Measurements from ENCODE around the gene ADAMTS17.
"Not testable (repeated sequence)": the region's sequence is repeated elsewhere in the genome, so short reads cannot be mapped to it uniquely, and the experiment has no call there.

ADAMTS17 gene

DNA sequence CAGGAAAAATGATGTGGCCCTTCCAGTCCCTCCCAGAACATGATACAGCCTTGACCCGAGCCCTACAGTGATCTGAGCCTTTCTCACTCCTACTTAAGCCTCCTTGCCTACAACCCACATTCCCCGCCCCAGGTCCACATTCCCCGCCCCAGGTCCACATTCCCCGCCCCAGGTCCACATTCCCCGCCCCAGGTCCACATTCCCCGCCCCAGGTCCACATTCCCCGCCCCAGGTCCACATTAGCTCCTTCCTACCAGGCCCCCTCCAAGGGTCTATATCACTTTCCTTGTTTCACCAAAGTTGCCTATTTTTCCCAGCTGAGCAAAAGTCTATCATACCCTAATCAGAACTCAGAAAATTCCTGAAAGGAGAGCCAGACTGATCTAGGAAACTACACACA, 2.3 kb downstream of the ADAMTS17 start:
- not testable (repeated sequence) for DNase-seq (ENCODE audit: low spot score)

DNA sequence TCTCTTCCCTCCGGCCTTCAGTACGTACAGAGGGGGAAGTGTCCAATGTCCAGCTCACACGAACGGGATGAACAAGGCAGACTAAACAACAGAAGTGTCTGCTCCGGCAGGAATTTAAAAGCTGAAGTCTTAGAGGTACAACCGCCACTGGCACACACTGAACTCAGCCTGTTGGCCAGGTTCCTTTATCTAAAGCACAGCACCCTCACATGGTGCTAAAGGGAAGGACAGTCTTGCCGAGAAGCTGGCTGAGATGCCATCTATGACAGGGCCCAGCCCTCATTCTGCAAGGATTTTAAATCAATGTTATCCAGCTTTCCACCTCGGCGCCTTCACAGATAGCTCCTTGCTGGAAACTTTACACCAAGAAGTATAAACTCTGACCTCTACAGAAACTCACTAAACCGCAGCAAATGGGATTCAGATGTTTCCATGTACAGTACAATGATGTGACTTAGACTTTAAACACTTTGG, 2.8 kb downstream of the ADAMTS17 start:
- peak; percentile 81 for DNase-seq (ENCODE audit: low spot score)

DNA sequence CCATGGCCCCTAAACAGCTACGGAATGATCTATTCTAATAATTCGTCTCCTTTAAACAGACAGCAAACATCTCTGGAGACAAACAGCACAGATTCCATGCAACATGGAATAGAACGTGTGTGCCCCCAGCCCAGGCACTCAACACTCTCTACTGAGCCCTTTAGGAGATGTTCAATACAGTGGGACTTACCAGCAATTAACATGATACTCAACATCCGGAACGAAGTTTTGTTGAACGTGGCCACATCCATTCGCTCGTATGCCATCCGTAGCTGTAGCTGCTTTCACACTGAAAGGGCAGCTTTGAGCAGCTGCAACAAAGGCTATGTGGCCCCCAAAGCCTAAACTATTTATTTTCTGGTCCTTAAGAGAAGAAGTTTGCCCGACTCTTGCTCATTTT, 3.5 kb downstream of the ADAMTS17 start:
- DNase-seq (ENCODE audit: low spot score), result no peak

DNA sequence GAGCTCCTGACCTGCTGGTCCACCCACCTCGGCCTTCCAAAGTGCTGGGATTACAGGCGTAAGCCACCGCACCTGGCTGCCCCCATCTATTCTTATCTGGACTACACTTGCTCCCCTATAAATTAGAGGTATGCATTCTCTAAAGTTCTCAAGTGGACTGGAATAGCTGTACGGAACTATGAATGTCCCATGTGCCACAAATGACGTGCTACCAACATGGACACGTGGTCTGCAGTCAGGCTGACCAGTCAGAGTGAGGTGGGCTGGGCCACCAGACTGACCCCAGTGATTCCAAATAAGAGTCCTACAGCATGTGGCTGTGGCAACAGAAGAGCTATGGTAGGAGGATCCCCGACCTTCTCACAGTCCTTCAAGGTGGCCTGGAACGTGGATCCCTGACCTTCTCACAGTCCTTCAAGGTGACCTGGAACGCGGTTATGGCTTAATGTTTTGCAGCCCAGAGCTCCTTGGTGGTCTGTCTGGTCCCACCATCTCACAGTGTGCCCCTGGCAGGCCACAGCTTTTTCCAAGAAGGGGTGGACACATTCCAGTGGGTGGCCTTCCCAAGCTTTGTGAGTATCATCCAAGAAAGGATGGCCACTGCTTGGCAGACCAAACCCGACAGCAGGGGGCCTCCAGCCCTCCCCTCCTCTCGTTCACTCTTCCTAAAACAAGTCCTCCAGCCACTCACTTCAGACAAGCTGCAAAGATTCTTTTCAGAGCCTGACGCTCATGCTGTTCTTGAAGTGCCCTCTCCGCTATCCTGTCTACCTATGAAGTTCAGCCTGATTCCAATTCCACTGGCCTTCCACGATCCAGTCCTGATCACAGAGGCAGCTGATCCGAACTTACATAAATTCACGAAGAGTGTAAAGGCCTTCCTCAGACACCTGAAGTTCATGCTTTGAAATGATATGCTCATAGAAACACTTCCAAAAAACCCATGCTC, 4.4 kb downstream of the ADAMTS17 start:
- DNase-seq (ENCODE audit: low spot score), result no peak

DNA sequence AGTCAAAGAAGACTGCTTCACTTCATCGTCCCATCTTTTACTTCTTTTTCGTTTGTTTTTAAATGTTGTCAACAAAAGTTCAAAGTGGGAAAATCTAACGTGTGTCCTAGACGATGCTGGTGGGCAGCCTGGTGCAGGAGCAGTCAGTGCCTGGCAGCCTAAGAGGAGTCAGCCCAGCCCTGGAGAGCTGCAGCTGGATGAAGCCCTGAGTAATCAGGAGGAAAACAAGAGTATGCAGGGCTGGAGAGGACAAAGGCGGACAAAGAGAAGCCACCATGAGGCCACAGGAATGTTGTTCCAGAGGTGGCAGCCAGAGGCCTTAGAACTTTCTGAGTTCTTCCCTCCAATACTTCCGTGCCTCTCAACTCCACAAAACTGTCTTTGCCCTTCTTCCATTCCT, 5.7 kb downstream of the ADAMTS17 start:
- DNase-seq (ENCODE audit: low spot score), result peak; percentile 63

DNA sequence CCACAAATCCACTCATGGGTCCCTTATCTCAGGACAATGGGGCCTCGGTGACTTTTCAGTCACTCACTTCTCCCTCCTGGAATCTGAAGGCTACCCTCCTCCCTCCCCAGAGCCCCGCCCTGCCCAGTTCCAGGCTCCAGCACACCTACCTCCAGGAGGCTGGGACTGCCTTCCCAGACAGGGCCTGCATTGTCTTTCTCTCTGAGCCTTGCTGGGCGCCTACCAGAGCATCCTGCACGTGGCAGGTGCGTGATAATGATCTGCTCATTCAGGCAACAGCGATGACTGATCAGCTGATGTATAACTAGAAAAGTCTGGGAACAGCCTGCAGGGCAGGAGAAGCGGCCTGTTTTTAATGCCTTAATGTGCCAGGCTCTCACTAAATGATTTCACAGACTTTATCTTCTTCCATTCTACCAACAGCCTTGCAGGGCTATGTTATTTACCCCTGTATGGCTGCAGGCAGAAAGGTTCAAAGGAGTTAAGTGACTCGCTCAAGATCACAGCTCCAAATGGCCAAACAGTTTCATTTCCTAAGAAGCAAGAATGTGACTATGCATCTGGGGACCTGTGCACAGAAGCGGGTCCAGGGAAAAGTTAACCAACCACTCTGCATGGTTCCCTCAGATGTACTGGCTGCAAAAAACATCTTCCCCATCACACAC, 6.3 kb downstream of the ADAMTS17 start:
- DNase-seq (ENCODE audit: low spot score), result peak; percentile 89

DNA sequence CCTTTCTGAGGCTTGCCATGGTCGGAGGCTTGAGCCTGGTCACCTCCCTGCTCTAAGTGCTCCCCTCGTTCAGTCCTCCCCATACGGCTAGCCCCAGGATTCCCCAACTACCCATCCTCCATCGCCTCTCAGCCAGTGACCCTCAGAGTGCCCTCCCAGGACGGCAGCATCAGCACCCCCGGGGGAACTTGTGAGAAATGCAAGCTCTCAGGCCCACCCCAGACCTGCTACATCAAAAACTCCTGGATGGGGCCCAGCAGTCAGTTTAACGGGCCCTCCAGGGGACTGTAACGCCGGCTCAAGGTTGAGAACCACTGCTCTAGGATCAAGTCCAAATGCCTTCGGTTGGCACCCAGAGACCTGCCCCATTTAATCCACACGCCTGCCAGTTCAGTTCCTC, 6.9 kb downstream of the ADAMTS17 start:
- DNase-seq (ENCODE audit: low spot score), result no peak

DNA sequence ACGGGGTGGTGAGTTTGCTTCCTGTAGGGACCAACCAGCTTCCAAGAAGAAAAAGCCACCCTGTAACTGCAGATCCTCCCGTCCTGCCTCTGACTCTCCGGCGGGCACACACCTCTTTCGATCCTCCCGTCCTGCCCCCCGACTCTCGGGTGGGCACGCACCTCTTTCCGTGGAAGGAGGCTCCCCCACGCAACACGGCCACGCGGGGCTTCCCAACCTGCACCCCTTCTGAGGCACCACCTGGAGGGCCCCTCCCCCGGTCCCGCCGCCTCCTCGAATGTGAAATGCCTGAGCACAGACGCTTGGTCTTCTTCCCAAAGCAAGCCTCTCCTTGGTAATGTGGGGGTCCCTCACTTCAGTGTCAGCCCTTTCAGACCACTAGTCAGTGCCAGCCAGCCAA, 7.3 kb downstream of the ADAMTS17 start:
- DNase-seq (ENCODE audit: low spot score), result no peak

DNA sequence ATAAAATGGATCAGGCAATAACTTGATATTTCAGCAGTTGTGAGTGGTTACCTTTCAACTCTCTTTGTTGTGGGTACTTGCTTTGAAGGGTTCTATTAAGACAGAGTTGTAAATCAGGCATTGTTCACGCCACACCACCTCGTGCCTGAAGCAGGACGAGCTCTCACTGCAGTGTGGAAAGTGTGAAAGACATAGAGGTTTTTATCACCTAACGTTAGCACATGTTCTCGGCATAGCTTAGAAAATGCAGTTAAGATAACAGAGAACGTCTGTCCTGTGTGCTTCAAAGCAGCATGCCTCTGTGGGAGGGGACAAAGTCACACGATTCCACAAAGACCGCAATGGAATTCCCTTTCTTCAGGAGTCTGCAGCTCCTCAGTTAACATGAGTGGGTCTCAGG, 7.8 kb downstream of the ADAMTS17 start:
- peak; percentile 88 for DNase-seq (ENCODE audit: low spot score)

DNA sequence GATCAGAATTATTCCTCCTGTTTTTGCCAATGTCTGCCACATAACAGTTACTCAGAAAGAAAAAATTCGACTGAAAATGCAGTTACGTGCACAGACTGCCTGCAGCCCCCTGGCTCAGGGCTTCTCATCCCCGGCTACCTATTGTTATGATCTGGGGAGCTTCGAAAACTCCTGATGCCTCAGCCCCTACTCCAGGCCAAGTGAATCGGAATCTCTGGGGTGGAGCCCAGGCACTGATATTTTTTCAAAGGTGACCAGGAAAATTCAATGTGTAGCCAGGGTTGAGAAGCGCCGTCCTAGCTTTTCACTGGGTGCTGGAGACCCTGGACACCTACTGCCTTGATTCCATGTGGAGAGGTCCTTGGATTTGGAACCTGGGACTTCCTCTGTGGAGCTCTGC, 8.5 kb downstream of the ADAMTS17 start:
- DNase-seq (ENCODE audit: low spot score), result no peak

DNA sequence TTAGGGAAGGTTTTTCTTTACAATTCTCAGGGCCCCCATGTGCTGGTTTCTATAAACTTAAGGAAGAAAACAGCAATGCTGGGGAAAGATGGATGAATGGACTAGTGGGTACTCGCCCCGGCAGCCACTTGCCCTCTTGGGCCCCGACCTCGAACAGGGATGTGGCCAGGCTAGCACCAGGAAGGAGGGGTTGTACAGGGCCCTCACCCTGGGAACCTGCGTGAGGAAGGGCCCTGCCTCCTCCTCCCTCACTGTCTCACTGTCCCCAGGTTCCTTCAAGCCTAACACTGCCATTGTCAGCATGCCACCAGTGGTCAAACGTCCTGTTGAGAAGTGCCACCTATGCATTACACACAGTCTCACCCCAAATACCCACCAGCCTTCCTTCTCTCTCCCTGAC, 9.1 kb downstream of the ADAMTS17 start:
- DNase-seq (ENCODE audit: low spot score), result no peak

DNA sequence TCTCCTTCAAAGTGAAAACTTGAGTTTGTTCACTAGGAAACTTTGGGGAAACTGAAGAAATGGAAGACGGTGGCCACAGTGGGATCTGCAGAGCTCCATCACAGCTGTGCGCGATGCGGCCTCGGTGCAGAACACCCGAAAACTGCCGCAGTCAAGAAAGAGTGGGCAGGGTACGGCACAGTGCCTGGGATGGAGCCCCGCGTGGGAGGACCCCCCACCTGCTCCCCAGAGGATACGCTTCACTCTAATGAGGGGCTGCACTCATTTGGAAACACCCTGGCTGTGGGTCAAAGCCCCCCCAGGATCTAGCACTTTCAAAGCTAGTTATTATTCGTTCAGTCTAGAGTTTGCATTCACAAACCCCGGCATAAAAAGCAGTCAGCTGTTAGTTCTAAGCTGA, 9.5 kb downstream of the ADAMTS17 start:
- no peak for DNase-seq (ENCODE audit: low spot score)

DNA sequence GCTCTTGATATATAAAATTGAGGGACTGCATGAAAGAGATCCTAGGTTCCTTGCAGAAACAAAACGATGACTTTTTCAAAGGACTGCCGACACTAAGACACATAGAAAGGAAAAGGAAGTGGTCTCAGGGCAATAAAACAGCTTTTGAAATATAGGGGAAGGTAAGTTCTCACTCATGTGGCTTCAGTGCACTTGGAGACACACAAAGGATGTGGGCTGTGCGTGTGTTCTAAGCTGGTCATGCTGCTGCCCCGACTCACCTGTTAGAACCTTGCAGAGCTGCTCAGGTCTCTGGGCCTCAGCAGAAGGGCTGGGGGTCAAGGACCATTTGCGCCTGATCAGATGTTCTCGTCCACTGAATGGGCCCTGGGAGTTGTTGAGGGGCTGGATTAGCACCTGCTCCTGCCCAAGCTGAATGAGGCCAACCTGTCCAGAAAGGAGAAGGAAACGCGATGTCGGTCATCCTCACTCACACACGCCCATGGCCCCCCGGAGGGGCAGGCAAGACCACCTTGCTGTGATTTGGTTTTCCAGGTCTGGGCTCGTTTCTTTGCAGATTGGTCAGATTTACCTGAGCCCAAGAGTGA, 11.1 kb downstream of the ADAMTS17 start:
- peak; percentile 25 for DNase-seq (ENCODE audit: low spot score)

DNA sequence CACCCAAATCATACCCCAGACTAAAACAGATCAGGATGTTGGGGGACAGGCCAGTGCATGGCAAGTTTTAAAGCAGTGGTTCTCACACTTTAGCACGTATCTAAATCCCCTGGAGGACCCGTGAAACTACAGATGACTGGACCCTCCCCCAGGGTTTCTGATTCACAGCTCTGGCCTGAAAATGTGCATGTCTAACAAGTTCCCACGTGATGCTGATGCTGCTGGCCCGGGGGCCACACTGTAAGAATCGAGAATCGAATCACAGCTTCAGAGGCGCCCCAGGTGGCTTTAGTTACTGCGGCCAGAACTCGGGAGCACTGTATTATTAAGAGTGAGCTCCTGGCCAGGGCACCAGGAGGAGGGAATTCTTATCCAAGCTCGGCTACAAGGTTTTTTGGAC, 11.6 kb downstream of the ADAMTS17 start:
- DNase-seq (ENCODE audit: low spot score), result no peak

DNA sequence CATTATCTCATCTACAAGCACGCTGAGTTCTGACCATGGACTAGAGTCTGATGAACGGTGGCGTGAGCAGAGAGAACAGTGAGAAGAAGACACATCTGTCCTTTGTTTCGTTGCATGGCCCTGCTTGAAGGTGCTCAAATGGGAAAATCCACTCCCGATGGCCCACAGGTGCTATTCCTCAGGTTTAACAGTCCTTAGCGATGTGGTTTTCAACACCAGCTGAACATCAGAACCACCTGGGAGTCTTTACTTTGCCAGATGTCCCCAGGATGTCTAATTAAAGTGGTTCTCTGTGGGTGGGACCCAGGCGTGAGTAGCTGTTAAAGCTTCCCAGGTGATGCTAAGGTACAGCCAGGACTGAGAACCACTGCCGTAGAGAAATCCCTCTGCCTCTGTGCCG, 13.0 kb downstream of the ADAMTS17 start:
- no peak for DNase-seq (ENCODE audit: low spot score)

DNA sequence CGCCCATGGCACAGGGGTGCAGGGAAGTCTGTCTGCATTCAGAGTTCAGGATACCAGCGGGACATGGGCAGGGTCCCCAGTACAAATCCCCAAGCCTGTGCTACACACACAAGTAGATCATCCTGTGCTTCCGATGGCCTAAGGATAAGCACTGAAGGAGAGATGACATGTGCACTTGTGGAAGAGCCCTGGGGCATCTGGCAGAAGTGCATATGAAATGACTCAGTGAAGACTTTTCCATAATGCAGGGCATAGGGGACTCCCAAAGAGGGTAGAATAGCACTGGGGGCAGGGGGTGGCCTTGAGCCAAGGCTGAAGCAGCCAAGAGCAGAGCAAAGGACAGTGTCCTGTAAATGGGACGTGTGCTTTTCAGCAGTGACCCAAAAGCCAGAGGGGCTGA, 22.9 kb downstream of the ADAMTS17 start:
- DNase-seq (ENCODE audit: low spot score), result no peak

DNA sequence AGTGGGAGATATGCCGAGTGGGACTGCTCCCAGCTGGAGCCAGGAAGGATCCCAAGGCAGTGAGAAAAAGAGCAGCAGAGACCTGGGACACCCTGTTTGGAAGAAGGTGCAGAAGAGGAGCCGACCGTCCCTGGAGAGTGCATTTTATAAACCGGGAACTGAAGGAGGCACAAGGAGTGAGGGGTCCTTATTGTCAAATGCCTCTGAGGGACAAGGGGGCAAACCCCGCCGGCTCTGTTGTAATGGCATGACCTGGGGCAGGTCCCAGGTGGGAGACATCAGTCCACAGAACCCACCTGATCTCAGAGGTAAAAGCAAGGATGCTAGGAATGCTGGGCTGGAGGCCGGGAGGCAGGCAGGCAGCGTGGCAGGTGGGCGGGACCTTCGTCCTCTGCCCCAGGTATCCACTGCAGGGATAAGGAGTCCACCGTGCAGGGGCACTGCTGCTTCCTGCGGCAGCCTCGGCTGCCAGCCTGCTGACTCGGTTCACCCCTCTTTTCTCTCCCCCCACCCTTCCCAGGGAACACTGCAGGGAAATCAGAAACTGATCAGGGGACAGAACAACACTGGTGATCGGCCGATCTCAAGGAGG, 26.9 kb downstream of the ADAMTS17 start:
- no peak for DNase-seq (ENCODE audit: low spot score)

DNA sequence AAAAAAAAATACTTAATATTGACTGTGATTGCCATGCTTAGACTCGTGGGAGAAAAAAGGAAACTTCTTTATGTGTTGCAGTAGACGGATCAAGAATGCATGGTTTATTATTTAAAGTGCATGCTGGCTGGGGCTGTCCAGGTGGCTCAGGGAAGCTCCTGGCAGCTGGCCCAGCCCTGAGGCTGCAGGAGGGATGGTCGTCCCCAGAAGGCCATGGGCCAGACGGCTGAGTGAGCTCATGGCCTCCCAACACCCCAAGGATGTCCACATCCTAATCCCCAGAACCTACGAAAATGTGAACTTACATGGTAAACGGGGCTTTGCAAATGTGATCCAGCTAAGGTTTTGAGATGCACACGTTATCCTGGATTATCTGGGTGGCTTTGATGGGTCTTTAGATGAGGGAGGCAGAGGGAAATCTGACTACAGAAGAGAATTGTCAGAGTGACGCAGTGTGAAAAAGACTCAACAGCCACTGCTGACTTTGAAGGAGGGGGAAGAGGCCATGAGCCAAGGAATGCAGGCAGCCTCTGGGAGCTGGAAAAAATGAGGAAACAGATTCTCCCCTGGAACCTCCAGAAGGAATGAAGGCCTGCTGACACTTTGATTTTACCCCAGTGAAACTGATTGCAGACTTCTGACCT, 29.8 kb downstream of the ADAMTS17 start:
- DNase-seq (ENCODE audit: low spot score), result no peak

DNA sequence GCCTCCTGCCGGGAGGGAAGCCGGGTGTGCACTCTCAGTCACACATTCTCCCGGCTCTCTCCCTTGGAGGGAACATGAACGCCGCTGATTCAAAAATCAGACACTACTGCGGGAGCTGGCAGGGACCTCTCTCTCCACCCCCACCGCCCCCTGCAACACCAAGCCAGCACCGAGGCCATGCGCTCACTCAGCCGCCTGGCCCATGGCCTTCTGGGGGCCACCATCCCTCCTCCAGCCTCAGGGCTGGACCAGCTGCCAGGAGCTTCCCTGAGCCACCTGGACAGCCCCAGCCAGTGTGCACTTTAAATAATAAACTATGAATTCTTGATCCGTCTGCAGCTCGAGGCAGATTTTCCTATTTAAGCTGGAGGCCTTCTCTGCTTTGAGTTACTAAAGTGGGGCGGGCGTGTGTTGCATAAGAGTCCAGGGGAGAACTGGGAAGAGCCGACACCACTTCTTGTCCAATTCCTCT, 30.6 kb downstream of the ADAMTS17 start:
- no peak for DNase-seq (ENCODE audit: low spot score)

DNA sequence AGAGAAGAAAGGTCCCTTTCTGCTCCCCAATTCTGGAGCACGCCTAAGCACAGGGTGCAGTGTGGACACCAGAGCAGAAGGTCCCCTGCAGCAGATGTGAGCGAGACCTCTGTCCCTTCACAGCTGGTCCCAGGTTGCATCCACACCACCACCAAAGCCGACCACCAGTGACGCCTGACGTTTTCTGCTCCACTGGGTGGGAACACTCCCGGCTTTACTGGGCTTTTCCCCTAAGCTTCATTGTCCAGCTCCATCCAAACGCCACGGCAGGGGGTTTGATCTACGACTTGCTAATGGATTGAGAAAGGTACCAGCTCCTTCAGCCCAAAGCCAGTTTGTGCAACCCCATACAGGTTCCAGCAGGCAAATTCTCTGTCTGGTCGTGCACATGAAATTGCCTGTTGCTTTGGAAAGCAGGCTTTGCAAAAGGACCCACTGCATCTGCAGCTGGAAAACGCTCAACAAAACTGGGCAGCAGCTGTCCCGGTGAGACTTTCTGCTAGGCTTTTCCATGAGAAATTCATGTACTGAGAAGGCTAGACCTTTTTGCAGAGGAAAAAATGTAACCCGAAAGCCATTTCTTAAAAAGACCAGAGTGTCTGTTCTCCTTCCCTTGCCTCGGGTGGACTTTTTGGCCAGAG, 31.1 kb downstream of the ADAMTS17 start:
- no peak for DNase-seq (ENCODE audit: low spot score)

DNA sequence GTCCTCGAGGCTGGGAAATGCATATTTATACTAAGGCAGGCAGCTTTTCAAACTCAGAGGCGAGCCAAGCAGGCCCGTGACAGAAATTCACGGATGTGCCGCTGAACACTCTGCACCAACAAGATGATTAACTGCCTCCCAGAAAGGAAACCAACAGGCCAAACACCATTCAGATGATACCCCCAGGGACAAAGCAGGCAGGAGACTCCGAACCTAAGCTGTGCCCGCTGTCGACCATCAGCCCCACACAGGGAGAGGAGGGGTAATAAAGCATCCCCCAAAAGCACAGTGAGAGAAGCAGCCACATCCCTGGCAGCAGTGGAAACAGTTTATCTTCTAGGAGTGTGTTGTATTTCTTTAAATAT, 31.8 kb downstream of the ADAMTS17 start:
- DNase-seq (ENCODE audit: low spot score), result no peak
